Subcutaneous adipose tissue (tissue), 4 donors: ENCODE results near the gene PTGER3. TPM values are rescaled to one million over a fixed set of nuclear protein-coding genes. Genes with fewer than 3 reads are reported as not detected.

Source experiments
- total RNA-seq, 4 donors: library from RNA; depleted of rRNA; stranded (reverse); fragments of >200 nt; gene quantifications; one replicate each; pipeline ENCODE4 v1.1.0, GENCODE V29; 2016
- TF ChIP-seq, protein P1 (sequence below): fragments of 450-650 bp; IDR thresholded peaks from one replicate; pipeline ENCODE4 v1.5.1; 2016; ENCODE audit warnings: low read depth, mild to moderate bottlenecking, control low read depth, antibody characterized with exemption, moderate library complexity

Gene PTGER3
- total RNA-seq: 100 to 1,000 TPM; 113 to 256 (median 168) TPM

DNA sequence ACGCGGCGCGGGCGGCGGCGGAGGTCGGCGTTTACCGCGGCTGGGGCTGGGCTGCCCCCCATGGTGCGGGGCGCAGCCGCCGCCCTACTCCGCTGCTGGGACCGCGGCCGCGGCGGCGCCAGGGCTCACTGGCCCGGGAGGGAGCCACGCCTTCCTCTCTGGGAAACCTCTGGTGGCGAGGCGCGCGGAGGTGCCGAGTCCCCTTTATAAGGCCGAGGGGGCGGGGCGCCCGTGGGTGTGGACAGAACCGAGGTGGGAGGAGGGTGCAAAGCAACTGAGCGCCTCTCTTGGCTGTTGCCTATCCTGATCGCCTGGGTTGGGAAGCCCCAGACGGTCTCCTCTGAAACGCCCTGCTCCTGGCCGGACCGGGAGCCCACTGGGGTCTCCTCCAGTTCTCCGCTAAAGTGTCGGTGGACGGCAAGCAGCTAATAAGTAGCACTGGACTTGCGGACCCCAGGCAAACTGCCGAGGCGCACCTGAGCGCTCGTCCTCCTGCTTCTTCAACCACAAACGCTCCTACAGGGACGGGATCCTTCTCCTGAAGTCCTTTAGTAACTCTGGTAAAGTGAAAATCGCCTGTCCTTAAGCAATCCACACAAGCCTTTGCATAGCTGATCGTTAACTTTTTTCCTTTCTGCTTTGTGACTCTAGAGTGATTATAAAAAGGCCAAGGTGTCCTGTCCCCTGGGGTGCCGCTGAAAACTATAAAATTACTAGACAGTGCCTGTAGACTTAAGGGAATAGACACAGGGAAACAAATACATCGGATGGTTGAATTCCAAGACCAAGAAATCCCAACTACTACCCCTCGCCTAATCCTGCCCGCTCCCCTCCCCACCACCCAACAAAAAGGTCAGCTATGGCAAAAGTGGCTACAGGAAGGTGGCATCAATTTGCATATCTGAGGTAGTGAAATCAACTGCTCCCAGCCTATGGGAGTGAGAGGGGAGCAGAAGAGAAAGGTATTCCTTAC, at the start of gene PTGER3:
Gene PTGER3 (minus strand): TSS at position 182 of the 973 bp plus-strand sequence. CDS start 239 bp downstream, outside the sequence.
- TF ChIP-seq, protein P1, sequence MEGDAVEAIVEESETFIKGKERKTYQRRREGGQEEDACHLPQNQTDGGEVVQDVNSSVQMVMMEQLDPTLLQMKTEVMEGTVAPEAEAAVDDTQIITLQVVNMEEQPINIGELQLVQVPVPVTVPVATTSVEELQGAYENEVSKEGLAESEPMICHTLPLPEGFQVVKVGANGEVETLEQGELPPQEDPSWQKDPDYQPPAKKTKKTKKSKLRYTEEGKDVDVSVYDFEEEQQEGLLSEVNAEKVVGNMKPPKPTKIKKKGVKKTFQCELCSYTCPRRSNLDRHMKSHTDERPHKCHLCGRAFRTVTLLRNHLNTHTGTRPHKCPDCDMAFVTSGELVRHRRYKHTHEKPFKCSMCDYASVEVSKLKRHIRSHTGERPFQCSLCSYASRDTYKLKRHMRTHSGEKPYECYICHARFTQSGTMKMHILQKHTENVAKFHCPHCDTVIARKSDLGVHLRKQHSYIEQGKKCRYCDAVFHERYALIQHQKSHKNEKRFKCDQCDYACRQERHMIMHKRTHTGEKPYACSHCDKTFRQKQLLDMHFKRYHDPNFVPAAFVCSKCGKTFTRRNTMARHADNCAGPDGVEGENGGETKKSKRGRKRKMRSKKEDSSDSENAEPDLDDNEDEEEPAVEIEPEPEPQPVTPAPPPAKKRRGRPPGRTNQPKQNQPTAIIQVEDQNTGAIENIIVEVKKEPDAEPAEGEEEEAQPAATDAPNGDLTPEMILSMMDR: no peak

DNA sequence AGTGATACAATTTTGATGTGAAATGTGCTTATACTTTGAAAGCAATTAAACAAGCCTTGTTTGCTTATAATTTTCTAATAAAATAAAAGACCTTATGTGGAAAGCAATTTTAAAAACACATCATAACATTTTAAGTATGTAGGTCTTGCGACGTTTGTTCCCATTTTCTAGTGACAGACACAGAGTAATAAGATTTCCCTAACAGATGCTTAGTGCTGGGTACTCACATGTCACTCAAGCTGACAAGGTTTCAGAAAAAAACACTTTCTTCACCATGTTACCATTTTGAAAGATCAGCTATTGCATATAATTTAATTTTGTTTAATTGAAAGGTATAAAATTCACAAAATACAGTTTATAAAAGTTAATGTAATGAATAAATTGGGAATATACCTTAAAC, 47.3 kb upstream of the PTGER3 start:
- TF ChIP-seq, protein P1: no peak

DNA sequence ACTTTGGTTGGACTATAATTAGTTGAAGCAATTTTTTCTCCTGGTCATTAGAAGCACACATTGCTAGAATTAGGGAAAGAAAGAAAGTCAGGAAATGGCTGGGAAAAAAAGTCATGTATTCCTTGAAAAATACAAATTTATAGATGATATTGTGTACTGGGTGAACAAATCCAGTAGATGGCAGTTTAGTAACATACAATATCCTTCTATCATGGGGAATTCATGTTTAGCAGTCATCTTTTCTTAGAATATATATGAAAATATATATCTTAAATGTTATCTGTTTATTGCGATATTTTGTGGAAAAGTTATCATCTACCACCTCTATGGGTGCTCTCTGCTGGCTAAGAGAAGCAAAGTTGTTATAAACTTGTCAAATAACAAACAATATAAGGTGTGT, 46.3 kb upstream of the PTGER3 start:
- TF ChIP-seq, protein P1: no peak

GRCh38 chr1:71089536-71090270, 42.1 kb upstream of the PTGER3 start:
- TF ChIP-seq, protein P1: no peak

GRCh38 chr1:71088645-71089287, 41.1 kb upstream of the PTGER3 start:
- TF ChIP-seq, protein P1: no peak

DNA sequence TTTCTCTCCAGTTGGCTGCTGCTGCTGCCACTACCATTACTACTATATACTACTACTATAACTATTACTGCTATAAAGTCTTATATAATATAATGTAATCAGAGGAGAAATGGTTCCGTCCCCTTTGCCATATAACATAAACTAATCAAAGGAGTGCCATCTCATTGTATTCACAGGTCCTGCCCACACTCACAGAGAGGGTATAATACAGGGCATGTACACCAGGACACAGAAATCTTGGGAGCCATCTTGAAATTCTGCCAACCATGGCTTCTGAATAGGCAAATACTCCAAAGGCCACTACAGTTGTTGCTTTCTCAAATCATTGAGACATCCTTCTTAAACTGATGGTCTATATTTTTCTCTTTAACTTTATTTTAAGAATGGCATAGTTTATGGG, 40.1 kb upstream of the PTGER3 start:
- TF ChIP-seq, protein P1: no peak
